GM10266 (cell line): ENCODE measurements around the gene RCAN2.
A peak's percentile ranks its signal among the peaks of the same experiment; 100 is the strongest.

Experiments used
- DNase-seq: peaks from one replicate; pipeline ENCODE4 v3.0.0; 2012; ENCODE audit errors: extremely low spot score
- TF ChIP-seq, protein P1 (sequence below): IDR thresholded peaks from 2 replicates; pipeline ENCODE4 v1.5.1; 2012; ENCODE audit warnings: mild to moderate bottlenecking, low read depth; ENCODE audit not compliant: control insufficient read depth, insufficient read depth; ENCODE audit errors: missing control alignments

RCAN2 gene

GRCh38 chr6:46419576-46420002 lies 71.7 kb downstream of the RCAN2 start:
- TF ChIP-seq, protein P1, sequence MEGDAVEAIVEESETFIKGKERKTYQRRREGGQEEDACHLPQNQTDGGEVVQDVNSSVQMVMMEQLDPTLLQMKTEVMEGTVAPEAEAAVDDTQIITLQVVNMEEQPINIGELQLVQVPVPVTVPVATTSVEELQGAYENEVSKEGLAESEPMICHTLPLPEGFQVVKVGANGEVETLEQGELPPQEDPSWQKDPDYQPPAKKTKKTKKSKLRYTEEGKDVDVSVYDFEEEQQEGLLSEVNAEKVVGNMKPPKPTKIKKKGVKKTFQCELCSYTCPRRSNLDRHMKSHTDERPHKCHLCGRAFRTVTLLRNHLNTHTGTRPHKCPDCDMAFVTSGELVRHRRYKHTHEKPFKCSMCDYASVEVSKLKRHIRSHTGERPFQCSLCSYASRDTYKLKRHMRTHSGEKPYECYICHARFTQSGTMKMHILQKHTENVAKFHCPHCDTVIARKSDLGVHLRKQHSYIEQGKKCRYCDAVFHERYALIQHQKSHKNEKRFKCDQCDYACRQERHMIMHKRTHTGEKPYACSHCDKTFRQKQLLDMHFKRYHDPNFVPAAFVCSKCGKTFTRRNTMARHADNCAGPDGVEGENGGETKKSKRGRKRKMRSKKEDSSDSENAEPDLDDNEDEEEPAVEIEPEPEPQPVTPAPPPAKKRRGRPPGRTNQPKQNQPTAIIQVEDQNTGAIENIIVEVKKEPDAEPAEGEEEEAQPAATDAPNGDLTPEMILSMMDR = peak; percentile 76

DNA sequence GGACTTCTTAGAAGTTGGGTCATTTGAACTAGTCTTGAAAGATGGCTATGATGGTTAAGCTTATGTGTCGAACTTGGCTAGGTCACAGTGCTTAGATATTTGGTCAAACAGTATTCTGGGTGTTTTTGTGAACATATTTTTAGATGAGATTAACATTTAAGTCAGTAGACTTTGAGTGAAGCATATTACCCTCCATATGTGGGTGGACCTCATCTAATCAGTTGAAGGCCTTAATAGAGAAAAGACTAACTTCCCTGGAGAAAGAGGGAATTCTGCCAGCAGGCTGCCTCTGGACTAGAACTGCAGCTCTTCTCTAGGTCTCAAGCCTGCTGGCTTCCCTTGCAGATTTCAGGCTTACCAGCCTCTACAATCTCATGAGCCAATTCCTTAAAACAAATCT lies 76.9 kb downstream of the RCAN2 start:
- TF ChIP-seq, protein P1 = no peak
- no peak for DNase-seq

More at GRCh38 chr6:46419576-46420002, 71.7 kb downstream of the RCAN2 start:
- DNase-seq = peak; percentile 43

GRCh38 chr6:46412662-46413061 lies 78.6 kb downstream of the RCAN2 start:
- TF ChIP-seq, protein P1 = no peak
- no peak for DNase-seq

DNA sequence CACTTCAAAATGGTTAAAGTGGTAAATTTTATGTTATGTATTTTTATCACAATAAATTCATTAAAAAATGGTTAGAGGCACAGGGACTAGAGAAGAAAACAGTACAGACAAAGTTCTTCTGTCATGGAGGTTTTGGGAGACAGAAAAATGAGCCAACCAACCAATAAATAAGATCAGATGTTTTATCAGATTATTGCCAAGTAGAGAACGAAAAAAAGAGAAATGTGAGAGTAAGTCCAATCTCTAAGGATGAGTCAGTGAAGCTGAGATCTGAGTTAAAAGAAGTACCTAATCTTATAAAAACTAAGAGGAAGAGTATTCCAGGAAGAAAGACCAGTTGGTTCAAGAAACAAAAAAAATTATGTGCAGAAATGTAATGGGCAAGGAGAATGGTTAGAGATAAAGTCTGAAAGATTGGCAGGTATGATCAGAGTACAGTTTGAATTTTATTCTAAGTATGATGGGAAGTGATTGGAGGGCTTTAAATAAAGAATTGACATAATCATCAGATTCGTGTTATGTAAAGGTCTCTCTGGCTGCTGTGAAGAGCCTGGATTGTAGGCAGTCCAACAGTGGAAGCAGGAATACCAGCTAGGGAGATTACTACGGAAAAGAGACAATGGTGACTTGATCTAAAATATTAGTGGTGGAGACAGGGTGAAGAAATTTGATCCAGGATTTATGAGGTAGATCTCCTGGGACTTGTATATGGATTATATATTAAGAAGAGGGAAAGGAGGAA lies 79.6 kb downstream of the RCAN2 start:
- no peak for DNase-seq
- TF ChIP-seq, protein P1 = no peak

- DNase-seq = peak; percentile 53
- TF ChIP-seq, protein P1 = peak; percentile 47
These were observed 80.8 kb downstream of the RCAN2 start for GRCh38 chr6:46410334-46410953.

DNA sequence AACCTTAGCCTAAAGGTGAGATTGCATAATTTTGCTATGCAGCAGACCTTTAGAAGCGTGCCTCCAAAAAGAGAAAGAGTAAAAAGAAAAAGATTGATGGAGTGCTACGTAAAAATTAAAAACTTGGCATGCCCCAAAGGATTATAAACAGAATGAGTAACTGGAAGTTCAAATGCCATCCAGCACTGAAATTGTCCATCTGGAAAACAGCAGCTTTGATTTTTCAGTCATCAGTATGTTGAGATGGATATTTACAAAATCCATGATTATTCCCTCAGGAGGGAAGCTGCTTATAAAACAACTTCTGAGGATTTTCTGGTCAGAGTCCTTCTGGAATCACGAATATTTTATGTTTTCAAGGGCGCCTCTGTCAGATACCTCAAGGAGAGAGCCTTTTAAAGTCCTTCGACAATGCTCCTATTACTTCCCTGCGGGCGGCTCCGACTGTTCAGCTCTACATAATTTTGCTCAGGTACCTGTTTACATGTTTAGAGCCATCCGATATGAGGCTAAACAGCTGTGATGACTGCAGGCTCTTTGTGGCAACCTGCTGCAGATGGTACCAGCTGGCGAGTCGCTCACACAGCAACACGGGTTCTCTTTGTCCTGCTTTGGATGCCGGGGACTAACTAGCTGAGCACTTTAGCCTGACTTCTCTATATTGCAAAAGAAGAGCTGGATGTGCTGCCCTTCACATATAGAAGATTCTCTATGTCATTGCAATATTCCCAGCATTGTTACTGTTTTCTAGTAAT lies 83.3 kb downstream of the RCAN2 start:
- TF ChIP-seq, protein P1 = no peak
- DNase-seq = no peak
